GM19438 (cell line): ENCODE data around the gene GID8.

Experiments used
- ATAC-seq: cut with Tn5 transposase; IDR thresholded peaks from one replicate; pipeline ENCODE4 v1.9.1; 2021; ENCODE audit warnings: low read depth; ENCODE audit not compliant: unreplicated experiment

The GID8 gene

DNA sequence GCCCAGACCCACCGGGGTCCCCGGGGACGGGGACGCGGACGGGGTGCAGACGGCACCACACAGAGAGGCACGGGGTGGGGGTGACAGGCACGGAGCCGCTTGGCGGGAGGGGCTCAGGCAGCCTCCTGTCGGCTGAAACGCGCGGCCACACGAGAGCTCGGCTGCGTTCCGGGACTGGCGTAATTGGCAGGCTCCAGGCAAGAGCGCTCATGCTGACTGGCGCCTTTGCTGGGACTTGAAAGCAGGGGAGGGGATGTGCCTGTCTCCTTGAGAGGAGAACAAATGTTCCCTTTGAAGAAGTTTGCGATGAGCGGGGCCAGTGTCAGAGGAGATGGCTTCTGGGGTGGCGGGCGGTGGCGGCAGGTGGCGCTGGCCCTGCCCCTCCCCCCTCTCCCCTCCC lies 43.0 kb downstream of the GID8 start:
- ATAC-seq: no peak

- ATAC-seq: no peak
Observed at GRCh38 chr20:62982124-62983075, 44.5 kb downstream of the GID8 start.

- ATAC-seq: no peak
Observed at GRCh38 chr20:62983210-62983609, 45.3 kb downstream of the GID8 start.

- ATAC-seq: no peak
Observed at GRCh38 chr20:62984666-62985443, 46.9 kb downstream of the GID8 start.

GRCh38 chr20:62985444-62985778 lies 47.5 kb downstream of the GID8 start:
- no peak for ATAC-seq

DNA sequence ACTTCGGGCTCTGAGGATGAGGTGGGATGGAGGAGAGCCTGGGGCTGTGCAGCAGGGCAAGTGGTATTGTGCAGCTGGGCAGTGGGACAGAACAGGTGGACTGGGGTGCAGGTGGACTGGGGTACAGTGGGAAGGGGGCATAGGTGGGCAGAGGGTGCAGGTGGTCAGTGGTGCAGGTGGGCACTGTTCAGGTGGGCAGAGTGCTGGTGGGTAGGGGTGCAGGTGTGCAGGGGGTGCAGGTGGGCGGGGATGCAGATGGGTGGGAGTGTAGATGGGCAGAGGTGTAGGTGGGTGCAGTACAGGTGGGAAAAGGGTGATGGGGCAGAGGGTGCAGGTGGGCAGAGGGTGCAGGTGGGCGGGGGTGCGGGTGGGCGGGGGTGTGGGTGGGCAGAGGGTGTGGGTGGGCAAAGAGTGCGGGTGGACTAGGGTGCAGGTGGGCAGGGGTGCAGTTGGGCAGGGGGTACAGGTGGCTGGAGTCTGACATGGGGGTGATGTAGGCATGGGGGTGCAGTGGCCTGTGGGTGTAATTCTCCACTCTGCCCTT lies 48.4 kb downstream of the GID8 start:
- no peak for ATAC-seq

GRCh38 chr20:62987114-62987513 lies 49.2 kb downstream of the GID8 start:
- ATAC-seq: no peak

GRCh38 chr20:62989201-62989601 lies 51.3 kb downstream of the GID8 start:
- no peak for ATAC-seq

- no peak for ATAC-seq
Observed at GRCh38 chr20:62990306-62990825, 52.4 kb downstream of the GID8 start.

DNA sequence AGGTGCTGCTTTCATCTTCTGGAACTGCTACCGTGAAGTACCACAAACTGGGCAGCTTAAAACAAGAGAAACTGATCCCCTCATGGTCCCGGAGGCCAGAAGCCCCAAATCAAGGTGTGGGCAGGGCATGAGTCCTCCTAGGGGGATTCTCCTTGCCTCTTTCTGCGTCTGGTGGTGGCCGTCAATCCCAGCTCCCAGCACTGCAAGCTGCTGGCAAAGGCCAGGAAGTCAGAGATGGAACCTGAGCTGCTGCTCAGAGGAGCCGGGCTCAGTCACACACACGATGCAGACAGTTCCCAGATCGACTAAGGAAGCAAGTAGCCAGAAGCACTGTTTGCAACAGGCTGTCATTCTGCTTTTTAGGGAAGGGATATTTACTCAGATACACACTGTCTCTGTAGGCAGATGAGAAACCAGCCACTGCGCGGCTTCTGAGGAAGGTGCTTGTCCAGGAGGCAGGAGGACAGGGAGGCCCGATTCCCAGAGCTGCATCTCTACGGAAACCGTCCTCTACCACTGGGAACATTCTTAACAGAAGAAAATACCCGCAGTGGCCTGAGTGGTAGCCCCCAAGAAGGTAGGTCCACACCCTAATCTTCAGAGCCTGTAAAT lies 53.4 kb downstream of the GID8 start:
- ATAC-seq: no peak

GRCh38 chr20:62991863-62992262 lies 53.9 kb downstream of the GID8 start:
- no peak for ATAC-seq

DNA sequence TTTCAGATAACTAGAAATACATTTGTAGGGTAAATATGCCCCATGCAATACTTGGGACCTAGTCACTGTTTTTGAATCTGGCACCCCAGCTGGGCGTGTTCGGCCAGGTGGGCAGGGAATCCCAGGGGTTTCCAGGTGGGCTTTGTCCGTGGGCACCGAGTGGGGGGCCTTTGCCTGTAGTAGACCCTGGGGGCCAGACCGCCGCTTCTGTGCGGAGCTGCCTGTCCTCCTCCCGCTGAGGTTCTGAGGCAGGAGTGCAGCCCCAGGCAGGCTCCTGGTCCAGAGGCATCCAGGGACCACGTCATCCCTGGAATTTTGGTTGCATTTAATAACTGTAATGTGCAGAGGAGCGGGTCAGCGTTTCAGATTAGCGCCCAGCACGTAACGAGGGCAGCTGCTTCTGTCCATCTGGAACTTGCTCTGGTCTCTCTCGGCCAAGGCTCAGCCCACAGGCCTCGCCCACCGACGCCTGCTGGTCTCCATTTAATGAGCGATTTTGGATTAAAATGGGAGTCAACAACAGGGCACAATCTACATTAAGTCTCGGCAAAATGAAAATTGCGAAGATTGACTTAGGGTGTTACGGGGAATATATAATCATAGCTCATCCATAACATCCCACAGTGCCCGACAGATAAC lies 56.0 kb downstream of the GID8 start:
- ATAC-seq: no peak

DNA sequence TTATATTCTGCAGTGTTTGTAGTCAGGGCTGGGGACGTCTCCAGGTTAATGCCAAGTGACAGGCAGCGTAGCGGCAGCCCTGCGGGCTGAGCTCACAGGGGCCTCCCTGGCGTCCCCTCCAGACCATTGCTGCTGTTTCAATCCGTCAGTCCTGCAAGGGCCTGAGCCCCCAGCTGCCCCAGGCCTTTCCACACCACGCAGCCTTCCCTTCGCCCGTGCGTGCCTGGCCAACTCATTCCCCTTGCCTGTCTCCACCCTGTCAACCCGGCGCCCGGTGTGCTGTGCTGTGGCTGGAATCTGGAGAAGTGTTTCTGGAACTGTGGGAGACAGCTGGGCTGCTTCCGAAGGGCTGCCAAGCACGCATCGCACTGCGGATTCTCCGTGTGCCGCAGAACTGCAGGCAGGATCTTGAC lies 56.9 kb downstream of the GID8 start:
- no peak for ATAC-seq

- no peak for ATAC-seq
Observed at GRCh38 chr20:62995481-62995880, 57.5 kb downstream of the GID8 start.

DNA sequence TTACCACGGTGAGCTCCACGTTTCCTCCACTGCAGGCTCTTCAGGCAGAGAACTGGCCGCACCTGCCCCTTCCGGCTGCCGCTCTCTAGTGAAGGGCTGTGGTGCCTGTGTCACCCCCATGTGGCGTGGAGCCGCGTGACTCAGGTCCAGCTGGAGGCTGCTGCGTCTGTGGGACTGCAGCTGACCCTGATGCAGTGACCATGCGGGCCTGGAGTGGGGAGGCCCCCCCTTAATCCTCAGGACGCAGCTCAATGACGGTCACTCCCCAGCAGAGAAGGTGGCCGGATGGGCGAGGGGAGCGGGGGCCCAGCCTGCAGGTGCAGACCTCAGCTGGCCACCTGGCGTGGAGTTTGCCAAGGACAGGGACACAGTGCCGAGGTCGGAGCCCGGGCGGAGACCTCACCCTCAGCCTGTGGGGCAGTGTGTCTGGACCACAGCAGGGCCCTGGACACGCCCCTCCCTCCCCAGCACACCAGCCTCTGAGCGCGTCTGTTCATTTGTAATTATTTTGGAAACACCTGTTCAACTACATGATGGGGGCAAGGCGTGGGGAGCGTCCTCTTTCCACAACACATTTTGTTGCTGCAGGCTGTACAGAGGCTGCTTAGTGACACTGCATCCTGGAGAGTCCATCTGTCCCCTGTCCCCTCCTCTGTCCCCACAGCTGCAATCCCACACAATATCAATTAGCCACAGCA lies 58.1 kb downstream of the GID8 start:
- no peak for ATAC-seq

- ATAC-seq: no peak
Observed at GRCh38 chr20:62996596-62996982, 58.6 kb downstream of the GID8 start.

- no peak for ATAC-seq
Observed at GRCh38 chr20:62997417-62998035, 59.6 kb downstream of the GID8 start.
